GM23338 (cell line): ENCODE measurements around the gene C3orf70. TPM values are rescaled to one million over a fixed set of nuclear protein-coding genes. Genes with fewer than 3 reads are reported as not detected.
A peak's percentile ranks its signal among the peaks of the same experiment; 100 is the strongest.

Source experiments
- ATAC-seq: fragments of 200-7000 bp; cut with Tn5 transposase; 3 replicates; pipeline ENCODE4 v1.9.1; 2020
- DNase-seq: peaks from one replicate; pipeline ENCODE4 v3.0.0-alpha.2; 2015; ENCODE audit warnings: low spot score
- H2AFZ ChIP-seq: fragments of 200-600 bp; sonication (generic); 2 replicates; pipeline ENCODE4 v1.8.0; 2016; ENCODE audit warnings: antibody characterized with exemption, mild to moderate bottlenecking, moderate library complexity
- H3F3A ChIP-seq: fragments of 200-600 bp; sonication (generic); replicated peaks from 2 replicates; pipeline ENCODE4 v1.8.0; 2017; ENCODE audit warnings: antibody characterized with exemption, mixed run types, low read depth
- H3K27ac ChIP-seq: fragments of 200-600 bp; sonication (generic); 2 replicates; pipeline ENCODE4 v1.6.1; 2016; ENCODE audit warnings: low read depth
- H3K27me3 ChIP-seq: fragments of 200-600 bp; sonication (generic); 2 replicates; pipeline ENCODE4 v1.8.0; 2016; ENCODE audit warnings: mild to moderate bottlenecking, mixed run types, moderate library complexity; ENCODE audit not compliant: insufficient read depth
- H3K36me3 ChIP-seq: fragments of 200-600 bp; sonication (generic); 2 replicates; pipeline ENCODE4 v1.8.0; 2016; ENCODE audit warnings: mild to moderate bottlenecking; ENCODE audit not compliant: insufficient read depth
- H3K4me1 ChIP-seq: fragments of 200-600 bp; sonication (generic); 2 replicates; pipeline ENCODE4 v1.8.0; 2016; ENCODE audit warnings: mild to moderate bottlenecking, moderate library complexity; ENCODE audit not compliant: insufficient read depth
- H3K4me2 ChIP-seq: fragments of 200-600 bp; sonication (generic); 2 replicates; pipeline ENCODE4 v1.7.1; 2017; ENCODE audit warnings: mixed run types
- H3K4me3 ChIP-seq: fragments of 200-600 bp; sonication (generic); 2 replicates; pipeline ENCODE4 v1.6.1; 2016; ENCODE audit warnings: mixed run types
- H3K79me2 ChIP-seq: fragments of 200-600 bp; sonication (generic); replicated peaks from 2 replicates; pipeline ENCODE4 v1.8.0; 2017; ENCODE audit warnings: mild to moderate bottlenecking; ENCODE audit not compliant: insufficient read depth
- H3K9me2 ChIP-seq: fragments of 200-600 bp; sonication (generic); 2 replicates; pipeline ENCODE4 v1.8.0; 2017; ENCODE audit not compliant: insufficient read depth
- H4K20me1 ChIP-seq: fragments of 200-600 bp; sonication (generic); replicated peaks from 2 replicates; pipeline ENCODE4 v1.8.0; 2017; ENCODE audit warnings: mild to moderate bottlenecking; ENCODE audit not compliant: insufficient read depth
- H3K27ac Mint-ChIP-seq: 2 replicates; pipeline ENCODE4 v1.8.0; 2020; ENCODE audit warnings: inconsistent platforms, mild to moderate bottlenecking, moderate library complexity, mixed read lengths
- H3K27me3 Mint-ChIP-seq: 3 replicates; pipeline ENCODE4 v1.8.0; 2022; ENCODE audit warnings: low read depth, mild to moderate bottlenecking, moderate library complexity, mixed read lengths, inconsistent platforms; ENCODE audit not compliant: insufficient read depth, poor library complexity
- H3K36me3 Mint-ChIP-seq: 3 replicates; pipeline ENCODE4 v1.8.0; 2021; ENCODE audit warnings: low read depth, mild to moderate bottlenecking, inconsistent platforms, moderate library complexity, mixed read lengths
- H3K4me1 Mint-ChIP-seq: 3 replicates; pipeline ENCODE4 v1.8.0; 2020; ENCODE audit warnings: mild to moderate bottlenecking, inconsistent platforms, mixed read lengths
- H3K4me3 Mint-ChIP-seq: 3 replicates; pipeline ENCODE4 v1.8.0; 2021; ENCODE audit warnings: moderate library complexity, mild to moderate bottlenecking, inconsistent platforms, mixed read lengths
- H3K9me3 Mint-ChIP-seq: 3 replicates; pipeline ENCODE4 v1.8.0; 2020; ENCODE audit warnings: moderate library complexity, mild to moderate bottlenecking, inconsistent platforms, mixed read lengths
- CREB1 ChIP-seq: fragments of 250-450 bp; sonication (Bioruptor Pico); IDR thresholded peaks from 2 replicates; pipeline ENCODE4 v1.5.0; 2020; ENCODE audit warnings: low read depth, mild to moderate bottlenecking, moderate library complexity
- JUNB ChIP-seq: IDR thresholded peaks from one replicate; pipeline ENCODE4 v1.6.1; 2016; ENCODE audit warnings: antibody characterized with exemption; ENCODE audit not compliant: unreplicated experiment
- NANOG ChIP-seq: IDR thresholded peaks from 2 replicates; pipeline ENCODE4 v1.6.1; 2016; ENCODE audit warnings: antibody characterized with exemption, borderline replicate concordance
- POLR2AphosphoS5 ChIP-seq: IDR thresholded peaks from 2 replicates; pipeline ENCODE4 v1.6.1; 2016; ENCODE audit warnings: antibody characterized with exemption, low read depth
- ZNF114 ChIP-seq: fragments of 250-450 bp; sonication (Bioruptor Pico); IDR thresholded peaks from 2 replicates; pipeline ENCODE4 v1.5.0; 2020; ENCODE audit warnings: mild to moderate bottlenecking, moderate library complexity
- ZNF331 ChIP-seq: fragments of 250-450 bp; sonication (Bioruptor Pico); IDR thresholded peaks from 2 replicates; pipeline ENCODE4 v1.5.0; 2020; ENCODE audit warnings: low read depth, mild to moderate bottlenecking, moderate library complexity
- polyA plus RNA-seq: library from polyadenylated mRNA; unstranded; fragments of >200 nt; fragmentation: Nextera tagmentation; extraction: Ambion mirVana; gene quantifications from 2 replicates; pipeline ENCODE4 v1.2.1, GENCODE V29; 2016
- total RNA-seq: library from RNA; depleted of rRNA; stranded (reverse); fragments of >200 nt; shearing (Covaris generic); gene quantifications from 2 replicates; pipeline ENCODE4 v1.2.3, GENCODE V29; 2014
- TF ChIP-seq, protein P1 (sequence below): fragments of 250-450 bp; sonication (Bioruptor Pico); IDR thresholded peaks from 2 replicates; pipeline ENCODE4 v1.5.0; 2020; ENCODE audit warnings: mild to moderate bottlenecking, moderate library complexity
- TF ChIP-seq, protein P2 (sequence below): IDR thresholded peaks from one replicate; pipeline ENCODE4 v1.6.1; 2018; ENCODE audit warnings: antibody characterized with exemption; ENCODE audit not compliant: unreplicated experiment

The C3orf70 gene
- total and polyA plus RNA-seq, 2 experiments from 2014 or later: 0.45 to 1.5 TPM

DNA sequence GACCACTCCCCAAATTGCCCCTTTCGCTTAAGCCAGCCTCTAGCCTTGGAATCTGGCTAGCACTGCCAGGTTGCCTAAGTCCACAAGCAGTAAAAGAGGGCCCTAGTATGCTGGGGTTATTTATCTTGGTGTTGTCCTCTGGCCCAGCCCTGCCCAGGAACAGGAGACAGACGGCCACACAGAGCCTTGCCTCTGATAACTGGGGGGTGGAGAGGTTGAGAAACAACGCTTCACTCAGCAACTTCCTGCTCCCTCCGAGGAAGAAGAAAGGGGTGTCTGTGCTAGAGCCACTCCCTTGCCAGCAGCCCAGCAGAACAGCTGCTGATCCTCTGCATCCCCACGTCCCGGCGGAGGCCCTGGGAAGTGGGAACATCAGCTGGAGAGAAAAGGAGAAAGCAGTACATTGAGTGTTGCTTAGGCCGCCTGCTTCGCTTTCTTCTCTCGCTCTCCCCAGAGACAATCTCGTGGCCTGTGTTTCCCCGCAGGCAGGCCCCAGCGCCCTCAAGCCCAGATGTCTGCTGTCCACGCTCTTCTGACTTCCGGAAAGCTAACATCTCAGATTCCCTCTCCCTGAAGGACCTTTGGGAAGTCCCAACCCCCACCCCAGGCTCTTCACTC lies 22.6 kb upstream of the C3orf70 start:
- no peaks in the 10 kb centered on the region for H3K9me2 ChIP-seq
- no peaks in the 10 kb centered on the region for H3F3A ChIP-seq
- TF ChIP-seq CREB1 (CRISPR knock-in tag) (no peak), ZNF114 (CRISPR knock-in tag) (no peak), NANOG (no peak), ZNF331 (CRISPR knock-in tag) (no peak), POLR2AphosphoS5 (no peak), JUNB (no peak)
- TF ChIP-seq, protein P1, sequence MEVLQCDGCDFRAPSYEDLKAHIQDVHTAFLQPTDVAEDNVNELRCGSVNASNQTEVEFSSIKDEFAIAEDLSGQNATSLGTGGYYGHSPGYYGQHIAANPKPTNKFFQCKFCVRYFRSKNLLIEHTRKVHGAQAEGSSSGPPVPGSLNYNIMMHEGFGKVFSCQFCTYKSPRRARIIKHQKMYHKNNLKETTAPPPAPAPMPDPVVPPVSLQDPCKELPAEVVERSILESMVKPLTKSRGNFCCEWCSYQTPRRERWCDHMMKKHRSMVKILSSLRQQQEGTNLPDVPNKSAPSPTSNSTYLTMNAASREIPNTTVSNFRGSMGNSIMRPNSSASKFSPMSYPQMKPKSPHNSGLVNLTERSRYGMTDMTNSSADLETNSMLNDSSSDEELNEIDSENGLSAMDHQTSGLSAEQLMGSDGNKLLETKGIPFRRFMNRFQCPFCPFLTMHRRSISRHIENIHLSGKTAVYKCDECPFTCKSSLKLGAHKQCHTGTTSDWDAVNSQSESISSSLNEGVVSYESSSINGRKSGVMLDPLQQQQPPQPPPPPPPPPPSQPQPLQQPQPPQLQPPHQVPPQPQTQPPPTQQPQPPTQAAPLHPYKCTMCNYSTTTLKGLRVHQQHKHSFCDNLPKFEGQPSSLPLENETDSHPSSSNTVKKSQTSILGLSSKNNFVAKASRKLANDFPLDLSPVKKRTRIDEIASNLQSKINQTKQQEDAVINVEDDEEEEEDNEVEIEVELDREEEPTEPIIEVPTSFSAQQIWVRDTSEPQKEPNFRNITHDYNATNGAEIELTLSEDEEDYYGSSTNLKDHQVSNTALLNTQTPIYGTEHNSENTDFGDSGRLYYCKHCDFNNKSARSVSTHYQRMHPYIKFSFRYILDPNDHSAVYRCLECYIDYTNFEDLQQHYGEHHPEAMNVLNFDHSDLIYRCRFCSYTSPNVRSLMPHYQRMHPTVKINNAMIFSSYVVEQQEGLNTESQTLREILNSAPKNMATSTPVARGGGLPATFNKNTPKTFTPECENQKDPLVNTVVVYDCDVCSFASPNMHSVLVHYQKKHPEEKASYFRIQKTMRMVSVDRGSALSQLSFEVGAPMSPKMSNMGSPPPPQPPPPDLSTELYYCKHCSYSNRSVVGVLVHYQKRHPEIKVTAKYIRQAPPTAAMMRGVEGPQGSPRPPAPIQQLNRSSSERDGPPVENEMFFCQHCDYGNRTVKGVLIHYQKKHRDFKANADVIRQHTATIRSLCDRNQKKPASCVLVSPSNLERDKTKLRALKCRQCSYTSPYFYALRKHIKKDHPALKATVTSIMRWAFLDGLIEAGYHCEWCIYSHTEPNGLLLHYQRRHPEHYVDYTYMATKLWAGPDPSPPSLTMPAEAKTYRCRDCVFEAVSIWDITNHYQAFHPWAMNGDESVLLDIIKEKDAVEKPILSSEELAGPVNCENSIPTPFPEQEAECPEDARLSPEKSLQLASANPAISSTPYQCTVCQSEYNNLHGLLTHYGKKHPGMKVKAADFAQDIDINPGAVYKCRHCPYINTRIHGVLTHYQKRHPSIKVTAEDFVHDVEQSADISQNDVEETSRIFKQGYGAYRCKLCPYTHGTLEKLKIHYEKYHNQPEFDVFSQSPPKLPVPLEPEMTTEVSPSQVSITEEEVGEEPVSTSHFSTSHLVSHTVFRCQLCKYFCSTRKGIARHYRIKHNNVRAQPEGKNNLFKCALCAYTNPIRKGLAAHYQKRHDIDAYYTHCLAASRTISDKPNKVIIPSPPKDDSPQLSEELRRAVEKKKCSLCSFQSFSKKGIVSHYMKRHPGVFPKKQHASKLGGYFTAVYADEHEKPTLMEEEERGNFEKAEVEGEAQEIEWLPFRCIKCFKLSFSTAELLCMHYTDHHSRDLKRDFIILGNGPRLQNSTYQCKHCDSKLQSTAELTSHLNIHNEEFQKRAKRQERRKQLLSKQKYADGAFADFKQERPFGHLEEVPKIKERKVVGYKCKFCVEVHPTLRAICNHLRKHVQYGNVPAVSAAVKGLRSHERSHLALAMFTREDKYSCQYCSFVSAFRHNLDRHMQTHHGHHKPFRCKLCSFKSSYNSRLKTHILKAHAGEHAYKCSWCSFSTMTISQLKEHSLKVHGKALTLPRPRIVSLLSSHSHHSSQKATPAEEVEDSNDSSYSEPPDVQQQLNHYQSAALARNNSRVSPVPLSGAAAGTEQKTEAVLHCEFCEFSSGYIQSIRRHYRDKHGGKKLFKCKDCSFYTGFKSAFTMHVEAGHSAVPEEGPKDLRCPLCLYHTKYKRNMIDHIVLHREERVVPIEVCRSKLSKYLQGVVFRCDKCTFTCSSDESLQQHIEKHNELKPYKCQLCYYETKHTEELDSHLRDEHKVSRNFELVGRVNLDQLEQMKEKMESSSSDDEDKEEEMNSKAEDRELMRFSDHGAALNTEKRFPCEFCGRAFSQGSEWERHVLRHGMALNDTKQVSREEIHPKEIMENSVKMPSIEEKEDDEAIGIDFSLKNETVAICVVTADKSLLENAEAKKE: no peak
- TF ChIP-seq, protein P2, sequence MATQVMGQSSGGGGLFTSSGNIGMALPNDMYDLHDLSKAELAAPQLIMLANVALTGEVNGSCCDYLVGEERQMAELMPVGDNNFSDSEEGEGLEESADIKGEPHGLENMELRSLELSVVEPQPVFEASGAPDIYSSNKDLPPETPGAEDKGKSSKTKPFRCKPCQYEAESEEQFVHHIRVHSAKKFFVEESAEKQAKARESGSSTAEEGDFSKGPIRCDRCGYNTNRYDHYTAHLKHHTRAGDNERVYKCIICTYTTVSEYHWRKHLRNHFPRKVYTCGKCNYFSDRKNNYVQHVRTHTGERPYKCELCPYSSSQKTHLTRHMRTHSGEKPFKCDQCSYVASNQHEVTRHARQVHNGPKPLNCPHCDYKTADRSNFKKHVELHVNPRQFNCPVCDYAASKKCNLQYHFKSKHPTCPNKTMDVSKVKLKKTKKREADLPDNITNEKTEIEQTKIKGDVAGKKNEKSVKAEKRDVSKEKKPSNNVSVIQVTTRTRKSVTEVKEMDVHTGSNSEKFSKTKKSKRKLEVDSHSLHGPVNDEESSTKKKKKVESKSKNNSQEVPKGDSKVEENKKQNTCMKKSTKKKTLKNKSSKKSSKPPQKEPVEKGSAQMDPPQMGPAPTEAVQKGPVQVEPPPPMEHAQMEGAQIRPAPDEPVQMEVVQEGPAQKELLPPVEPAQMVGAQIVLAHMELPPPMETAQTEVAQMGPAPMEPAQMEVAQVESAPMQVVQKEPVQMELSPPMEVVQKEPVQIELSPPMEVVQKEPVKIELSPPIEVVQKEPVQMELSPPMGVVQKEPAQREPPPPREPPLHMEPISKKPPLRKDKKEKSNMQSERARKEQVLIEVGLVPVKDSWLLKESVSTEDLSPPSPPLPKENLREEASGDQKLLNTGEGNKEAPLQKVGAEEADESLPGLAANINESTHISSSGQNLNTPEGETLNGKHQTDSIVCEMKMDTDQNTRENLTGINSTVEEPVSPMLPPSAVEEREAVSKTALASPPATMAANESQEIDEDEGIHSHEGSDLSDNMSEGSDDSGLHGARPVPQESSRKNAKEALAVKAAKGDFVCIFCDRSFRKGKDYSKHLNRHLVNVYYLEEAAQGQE: no peak
- H4K20me1 ChIP-seq: no peaks in the 10 kb centered on the region
- no peaks in the 10 kb centered on the region for H3K36me3 ChIP-seq
- H3K27ac ChIP-seq: no peak overlapping the region
- H2AFZ ChIP-seq: peak overlapping the region; percentile 96
- peak overlapping the region; percentile 53 for H3K4me3 Mint-ChIP-seq
- H3K4me2 ChIP-seq: peak overlapping the region; percentile 68
- H3K27me3 ChIP-seq: no peaks in the 10 kb centered on the region
- ATAC-seq (peak; percentile 86), DNase-seq (peak; percentile 67)
- H3K79me2 ChIP-seq: no peaks in the 10 kb centered on the region
- peak overlapping the region; percentile 30 for H3K4me3 ChIP-seq
- peaks cover 2% of the 10 kb centered on the region for H3K27me3 Mint-ChIP-seq
- peak overlapping the region; percentile 89 for H3K27ac Mint-ChIP-seq
- no peaks in the 10 kb centered on the region for H3K36me3 Mint-ChIP-seq
- H3K9me3 Mint-ChIP-seq: no peaks in the 10 kb centered on the region
- peaks cover 11% of the 10 kb centered on the region for H3K4me1 ChIP-seq
- peaks cover 22% of the 10 kb centered on the region for H3K4me1 Mint-ChIP-seq
